NB4 (cell line): ENCODE measurements around the gene STK39.

ENCODE experiments used
- DNase-seq: peaks from one replicate; pipeline ENCODE4 v3.0.0; 2010; ENCODE audit warnings: low read depth
- H3K4me3 ChIP-seq: one replicate; pipeline ENCODE4 v1.5.1; 2011; ENCODE audit warnings: mild to moderate bottlenecking, low read depth, low read length, moderate library complexity
- MYC ChIP-seq: IDR thresholded peaks from 2 replicates; pipeline ENCODE4 v1.6.1; 2011; ENCODE audit warnings: low read depth, low read length
- POLR2A ChIP-seq: IDR thresholded peaks from 2 replicates; pipeline ENCODE4 v1.6.1; 2011; ENCODE audit warnings: mild to moderate bottlenecking; ENCODE audit not compliant: insufficient read length; ENCODE audit errors: extremely low read depth
- TF ChIP-seq, protein P1 (sequence below): IDR thresholded peaks from 2 replicates; pipeline ENCODE4 v1.6.1; 2011; ENCODE audit warnings: low read depth, low read length
- TF ChIP-seq, protein P2 (sequence below): IDR thresholded peaks from one replicate; pipeline ENCODE4 v1.5.1; 2012; ENCODE audit warnings: low read depth, low read length

The STK39 gene

GRCh38 chr2:168120310-168120709, 127.1 kb downstream of the STK39 start:
- no peak for DNase-seq
- H3K4me3 ChIP-seq, result no peak overlapping the region
- TF ChIP-seq MYC, result no peak
- TF ChIP-seq, protein P1, sequence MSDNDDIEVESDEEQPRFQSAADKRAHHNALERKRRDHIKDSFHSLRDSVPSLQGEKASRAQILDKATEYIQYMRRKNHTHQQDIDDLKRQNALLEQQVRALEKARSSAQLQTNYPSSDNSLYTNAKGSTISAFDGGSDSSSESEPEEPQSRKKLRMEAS, result no peak
- TF ChIP-seq, protein P2, sequence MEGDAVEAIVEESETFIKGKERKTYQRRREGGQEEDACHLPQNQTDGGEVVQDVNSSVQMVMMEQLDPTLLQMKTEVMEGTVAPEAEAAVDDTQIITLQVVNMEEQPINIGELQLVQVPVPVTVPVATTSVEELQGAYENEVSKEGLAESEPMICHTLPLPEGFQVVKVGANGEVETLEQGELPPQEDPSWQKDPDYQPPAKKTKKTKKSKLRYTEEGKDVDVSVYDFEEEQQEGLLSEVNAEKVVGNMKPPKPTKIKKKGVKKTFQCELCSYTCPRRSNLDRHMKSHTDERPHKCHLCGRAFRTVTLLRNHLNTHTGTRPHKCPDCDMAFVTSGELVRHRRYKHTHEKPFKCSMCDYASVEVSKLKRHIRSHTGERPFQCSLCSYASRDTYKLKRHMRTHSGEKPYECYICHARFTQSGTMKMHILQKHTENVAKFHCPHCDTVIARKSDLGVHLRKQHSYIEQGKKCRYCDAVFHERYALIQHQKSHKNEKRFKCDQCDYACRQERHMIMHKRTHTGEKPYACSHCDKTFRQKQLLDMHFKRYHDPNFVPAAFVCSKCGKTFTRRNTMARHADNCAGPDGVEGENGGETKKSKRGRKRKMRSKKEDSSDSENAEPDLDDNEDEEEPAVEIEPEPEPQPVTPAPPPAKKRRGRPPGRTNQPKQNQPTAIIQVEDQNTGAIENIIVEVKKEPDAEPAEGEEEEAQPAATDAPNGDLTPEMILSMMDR, result peak; percentile 7

- peak; percentile 73 for DNase-seq
- H3K4me3 ChIP-seq, result no peak overlapping the region
- TF ChIP-seq, protein P2, result peak; percentile 66
- TF ChIP-seq, protein P1, result no peak
Measured at GRCh38 chr2:168119515-168120141, 127.8 kb downstream of the STK39 start.

DNA sequence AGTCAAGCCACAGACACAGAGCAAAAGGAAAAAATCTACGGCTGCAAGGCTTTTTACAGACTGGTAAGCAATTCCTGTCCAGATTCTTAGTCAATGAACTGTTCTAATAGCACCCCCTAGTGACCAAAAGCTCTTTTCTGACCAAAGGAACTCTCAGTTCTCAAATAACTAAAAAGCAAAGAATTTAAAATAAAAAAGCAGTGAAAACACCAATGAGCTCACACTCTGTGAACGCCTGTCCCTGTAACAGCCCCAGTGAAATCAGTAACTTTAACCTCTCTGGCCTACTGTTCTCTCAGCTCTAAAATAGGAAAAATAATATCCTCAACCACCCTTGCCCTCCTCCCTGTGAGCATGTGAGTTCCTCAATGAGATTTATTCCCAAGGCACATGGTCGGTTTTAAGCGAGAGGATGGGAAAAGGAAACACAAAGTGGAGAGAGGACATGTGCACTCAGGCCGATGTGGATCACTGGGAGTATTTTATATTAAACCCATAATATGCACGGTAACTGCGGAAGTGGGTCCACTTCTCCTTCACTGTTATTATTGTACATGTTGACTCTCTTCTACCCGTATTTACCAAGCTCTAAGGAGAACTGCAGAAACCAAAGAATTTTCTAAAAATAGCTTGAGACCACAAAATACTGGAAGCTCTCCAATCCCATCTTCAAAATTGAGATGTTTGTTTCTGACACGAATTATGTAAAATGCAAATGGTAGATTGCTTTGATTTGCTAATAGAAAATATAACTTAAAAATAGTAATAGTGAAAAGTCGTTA, 128.5 kb downstream of the STK39 start:
- peak; percentile 76 for DNase-seq

GRCh38 chr2:168116448-168116847, 130.9 kb downstream of the STK39 start:
- peak; percentile 25 for DNase-seq
- TF ChIP-seq, protein P2, result peak; percentile 16
- TF ChIP-seq MYC, result no peak
- no peak overlapping the region for H3K4me3 ChIP-seq

More for the DNA sequence above, 128.5 kb downstream of the STK39 start:
- no peak overlapping the region for H3K4me3 ChIP-seq
- TF ChIP-seq MYC, result no peak
- TF ChIP-seq, protein P2, result peak; percentile 51
- TF ChIP-seq, protein P1, result no peak
- TF ChIP-seq POLR2A, result no peak

DNA sequence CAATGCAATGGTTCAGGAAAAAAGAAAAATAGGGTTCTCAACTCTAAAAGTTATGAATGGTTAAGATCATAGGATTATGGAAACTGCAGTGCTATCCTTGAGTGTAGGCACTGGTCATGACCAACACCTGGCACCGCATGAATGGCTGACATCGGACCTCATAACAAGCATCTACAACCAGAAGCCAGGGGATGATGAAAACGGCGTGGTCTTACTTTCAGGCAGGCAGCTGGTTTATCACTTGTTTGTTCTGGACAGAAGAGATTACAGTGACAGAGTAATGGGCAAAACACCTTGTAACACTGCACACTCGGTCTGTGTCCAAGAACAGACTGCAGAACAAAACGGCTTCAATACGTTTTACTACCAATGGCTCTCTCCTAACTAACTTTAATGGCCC, 132.8 kb downstream of the STK39 start:
- no peak for DNase-seq
- TF ChIP-seq, protein P2, result no peak
- TF ChIP-seq, protein P1, result no peak
- no peak for TF ChIP-seq MYC
- TF ChIP-seq POLR2A, result no peak
- H3K4me3 ChIP-seq, result no peak overlapping the region
